Stimulated activated CD8-positive, alpha-beta memory T cell treated with anti-CD3 and anti-CD28 coated beads, Interleukin-4, amount 100 ng/mL, for 1 hour (primary cell): Measurements from ENCODE around the gene LZTS2.

ENCODE experiments used
- DNase-seq, 2 donors: peaks; one replicate each; pipeline ENCODE4 v3.0.0-alpha.2; 2020; ENCODE audit warnings: low read depth in 2 of 2, low spot score in 1 of 2

LZTS2 gene

DNA sequence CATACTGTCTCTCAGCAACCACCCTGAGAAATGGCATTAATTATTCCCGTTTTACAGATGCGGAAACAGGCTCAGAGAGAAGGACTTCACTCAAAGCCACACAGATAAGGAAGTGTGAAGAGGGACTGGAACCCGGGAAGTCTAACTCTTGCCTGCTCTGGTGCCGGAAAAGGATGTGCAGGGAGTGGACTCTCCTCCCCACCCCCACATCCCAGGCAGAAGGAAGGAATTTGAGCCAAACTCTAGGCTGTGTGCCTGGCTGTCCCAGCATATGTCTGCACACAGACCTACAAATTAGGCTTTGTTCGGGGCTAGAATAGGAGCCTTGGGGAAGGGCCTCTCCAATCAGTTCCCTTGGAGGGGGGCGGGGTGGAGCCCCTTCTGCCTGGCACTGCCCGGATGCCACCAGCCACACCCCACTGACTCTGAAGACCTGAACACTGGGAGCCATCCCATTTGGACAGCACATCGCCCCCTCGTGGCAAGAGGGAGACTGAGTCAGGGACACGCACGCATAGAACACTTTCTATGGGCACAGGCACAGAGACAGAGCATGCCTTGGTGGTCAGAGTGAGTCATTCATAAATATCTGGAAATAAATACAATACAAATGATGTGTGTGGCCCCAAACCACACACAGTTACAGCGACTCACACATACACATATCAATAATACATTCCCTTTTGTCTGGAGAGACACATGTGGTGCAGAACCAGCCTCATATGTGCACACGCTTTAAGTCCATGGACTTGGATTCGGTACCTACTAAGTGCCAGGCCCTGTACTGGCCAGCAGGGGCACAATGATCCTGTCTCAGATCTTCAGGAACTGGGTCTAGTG lies 13.1 kb downstream of the LZTS2 start:
- peak in 1 of 2 donors; percentile 61 for DNase-seq

DNA sequence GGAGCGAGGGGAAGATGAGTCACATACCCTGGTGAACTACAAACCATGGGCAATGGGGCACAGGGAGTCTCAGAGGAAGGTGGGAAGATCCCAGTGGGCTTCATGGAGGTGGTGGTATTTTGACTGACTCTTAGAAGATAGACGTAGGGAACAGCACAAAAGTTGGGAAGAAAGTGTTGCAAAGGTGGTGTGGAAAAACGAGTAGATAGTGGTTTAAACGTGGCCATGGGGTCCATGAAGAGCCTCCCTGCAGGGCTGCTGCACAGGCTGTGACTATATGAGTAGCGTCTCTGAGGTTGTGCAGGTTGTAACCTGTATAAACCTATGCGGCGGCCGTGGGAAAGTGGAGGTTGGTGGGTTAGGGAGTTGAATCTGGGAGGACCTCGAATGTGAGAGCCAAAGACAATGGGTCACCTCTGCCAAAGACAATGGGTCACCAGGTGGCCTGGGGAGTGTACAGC lies 13.8 kb downstream of the LZTS2 start:
- DNase-seq: no peak

DNA sequence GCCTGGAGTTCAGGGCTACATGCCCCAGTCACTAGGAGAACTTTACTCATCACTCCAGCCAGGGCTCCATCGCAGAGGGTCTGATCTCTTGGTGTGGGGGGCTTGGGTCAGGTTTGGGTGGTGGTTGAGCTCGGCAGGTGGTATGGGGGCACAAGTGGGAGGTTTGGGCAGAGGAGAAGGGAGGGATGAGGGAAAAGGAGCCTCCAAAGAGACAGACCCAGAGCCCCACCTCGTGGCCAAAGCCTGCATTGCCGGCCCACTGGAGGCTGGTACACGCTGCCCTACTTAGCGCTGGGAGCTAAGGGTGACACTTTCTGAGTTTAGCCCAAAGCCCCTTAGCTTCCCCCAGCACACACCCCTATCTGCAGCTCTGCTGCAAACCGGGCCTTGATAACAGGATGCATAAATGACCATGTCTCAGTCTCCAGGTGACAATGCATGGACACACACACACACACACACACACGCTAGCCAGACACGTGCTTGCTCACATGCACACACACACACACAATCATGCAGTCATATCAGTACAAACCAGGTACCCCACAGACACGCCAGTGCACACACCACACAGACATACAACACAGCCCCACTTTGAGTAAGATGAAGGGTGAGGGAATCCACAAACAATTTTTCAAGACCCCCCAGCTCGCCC lies 14.7 kb downstream of the LZTS2 start:
- peak; percentile 49 to 60 for DNase-seq

DNA sequence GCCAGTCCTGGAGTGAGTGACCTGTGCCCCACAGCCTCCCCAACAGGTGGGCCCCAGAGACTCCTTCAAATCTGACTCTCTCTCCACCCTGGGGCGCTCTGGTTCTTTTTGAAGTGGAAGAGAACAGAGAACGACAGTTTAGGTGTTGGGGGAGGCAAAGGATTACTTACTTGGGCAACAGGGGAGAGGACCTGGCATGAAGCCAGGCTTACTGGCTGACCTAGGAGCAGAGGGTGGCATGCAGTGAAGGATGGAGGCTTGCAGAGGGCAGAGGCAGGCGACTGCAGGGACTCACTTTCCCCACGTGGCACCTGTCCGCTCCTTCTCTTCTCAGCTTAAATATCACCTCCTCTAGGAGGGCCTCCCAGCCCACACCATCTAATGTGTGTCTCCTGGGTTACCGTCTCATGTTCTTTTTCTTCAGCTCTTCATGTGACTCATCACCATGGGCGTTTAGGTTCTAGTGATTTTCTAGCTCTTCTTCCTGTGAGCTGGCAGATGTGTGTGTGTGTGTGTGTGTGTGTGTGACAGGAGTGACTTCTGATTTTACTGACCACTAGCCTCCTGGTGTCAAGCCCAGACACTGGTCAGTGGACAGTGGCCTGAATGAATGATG lies 15.5 kb downstream of the LZTS2 start:
- DNase-seq: no peak

DNA sequence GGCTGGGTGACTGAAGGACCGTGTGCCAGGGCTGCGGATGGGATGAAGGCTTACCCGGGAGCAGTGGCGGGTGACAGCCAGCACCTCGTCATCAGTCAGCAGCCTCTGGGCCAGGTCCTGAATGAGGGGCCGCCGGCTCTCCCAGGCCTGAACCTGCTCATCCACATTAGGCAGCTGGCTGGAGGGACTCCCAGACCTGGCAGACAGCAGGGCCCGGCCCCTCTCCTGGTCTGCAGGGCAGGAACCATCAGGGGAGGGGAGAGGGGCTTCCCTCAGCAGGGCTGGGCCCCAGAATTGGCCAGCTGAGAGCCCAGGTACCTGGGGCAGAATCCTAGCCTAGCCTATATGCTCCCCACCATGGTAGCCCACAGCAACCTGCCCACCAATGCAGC lies 16.0 kb downstream of the LZTS2 start:
- DNase-seq: no peak

DNA sequence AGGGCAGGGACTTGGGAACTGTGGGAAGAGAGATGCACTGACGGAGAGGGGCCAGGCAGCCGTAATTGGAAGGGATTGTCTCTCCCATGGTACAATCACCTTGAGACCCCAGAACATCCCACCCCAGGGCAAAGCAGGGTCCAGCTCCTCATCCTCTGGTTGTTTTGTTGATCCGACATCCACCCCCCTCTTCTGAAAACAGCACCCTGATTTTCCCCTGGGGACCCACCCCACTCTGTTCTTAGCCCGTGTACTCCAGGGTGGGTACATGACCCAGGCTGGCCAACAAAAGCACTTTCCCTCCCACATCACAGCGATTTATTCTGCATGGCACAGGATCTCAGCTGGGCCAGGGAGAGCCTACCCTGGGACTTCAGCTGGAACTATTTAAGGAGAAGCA lies 17.2 kb downstream of the LZTS2 start:
- no peak for DNase-seq

DNA sequence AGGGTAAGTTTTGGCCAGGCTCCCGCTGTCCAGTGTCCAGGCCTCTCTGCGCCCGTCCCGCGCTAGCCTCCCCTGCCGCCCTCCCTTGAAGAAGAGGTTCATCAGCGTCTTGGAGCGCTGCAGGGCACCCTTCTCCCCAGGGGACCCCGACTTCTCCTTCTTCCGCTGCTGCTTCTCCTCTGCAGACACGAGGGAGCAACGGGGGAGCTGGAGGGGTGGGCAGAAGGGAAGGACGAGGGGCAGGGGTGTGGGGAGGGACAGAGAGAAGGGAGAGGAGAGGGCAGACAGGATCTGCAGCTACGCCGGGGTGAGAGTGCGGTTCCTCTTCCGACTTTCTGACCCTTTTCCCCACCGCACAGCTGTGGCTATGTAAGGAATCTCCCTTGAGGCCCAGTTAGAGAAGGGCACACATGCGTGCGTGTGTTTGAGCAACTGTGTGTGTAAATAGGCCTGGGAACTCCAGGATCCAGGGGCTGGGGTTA lies 18.6 kb downstream of the LZTS2 start:
- no peak for DNase-seq

DNA sequence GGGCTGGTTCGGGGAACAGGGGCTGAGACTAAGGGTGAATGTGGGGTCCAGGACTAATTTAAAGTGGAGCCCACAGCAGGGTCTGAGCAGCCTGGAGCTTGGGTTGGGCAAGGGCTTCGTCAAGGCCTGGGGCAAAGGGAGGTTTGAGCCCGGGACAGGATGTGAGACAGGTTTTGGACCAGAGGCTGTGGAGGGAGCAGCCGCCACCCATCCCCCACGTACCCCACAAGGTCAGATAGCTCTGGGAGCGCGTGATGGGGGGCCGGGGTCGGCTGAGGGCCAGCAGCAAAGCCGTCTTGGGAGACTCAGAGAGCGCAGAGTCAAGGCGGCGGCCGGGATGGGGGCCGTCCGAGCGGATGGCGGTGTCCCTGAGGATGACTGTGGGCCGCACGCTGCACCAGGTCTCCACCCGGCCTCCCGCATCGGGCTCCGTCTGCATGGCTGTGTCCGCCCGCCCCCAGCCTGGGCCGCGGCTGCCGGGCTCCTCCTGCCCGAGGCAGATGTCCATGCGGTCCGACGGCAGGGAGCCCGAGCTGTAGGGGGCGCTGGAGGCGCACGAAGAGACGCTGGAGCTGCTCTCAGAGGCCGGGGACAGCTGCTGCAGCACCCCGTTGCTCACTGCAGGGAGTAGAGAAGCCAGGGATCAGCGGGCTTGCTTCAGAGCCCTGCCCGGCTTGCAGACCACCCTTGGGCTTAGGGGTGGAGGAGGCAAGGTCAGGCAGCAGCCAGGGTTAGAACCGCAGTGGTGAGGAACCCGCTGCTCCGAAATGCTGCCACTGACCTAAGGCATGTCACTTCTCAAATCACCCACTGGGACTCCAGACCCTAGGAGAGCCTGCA lies 19.2 kb downstream of the LZTS2 start:
- no peak for DNase-seq

DNA sequence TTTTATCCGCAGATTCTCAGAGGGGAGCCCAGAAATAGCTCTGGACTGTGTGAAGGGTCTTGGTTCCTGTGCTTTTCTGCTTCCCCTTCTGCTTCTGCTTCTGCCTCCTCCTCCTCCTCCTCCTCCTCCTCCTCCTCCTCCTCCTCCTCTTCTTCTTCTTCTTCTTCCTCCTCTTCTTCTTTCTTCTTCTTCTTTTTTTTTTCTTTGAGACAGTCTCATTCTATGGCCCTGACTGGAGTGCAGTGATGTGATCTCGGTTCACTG lies 19.8 kb downstream of the LZTS2 start:
- no peak for DNase-seq

DNA sequence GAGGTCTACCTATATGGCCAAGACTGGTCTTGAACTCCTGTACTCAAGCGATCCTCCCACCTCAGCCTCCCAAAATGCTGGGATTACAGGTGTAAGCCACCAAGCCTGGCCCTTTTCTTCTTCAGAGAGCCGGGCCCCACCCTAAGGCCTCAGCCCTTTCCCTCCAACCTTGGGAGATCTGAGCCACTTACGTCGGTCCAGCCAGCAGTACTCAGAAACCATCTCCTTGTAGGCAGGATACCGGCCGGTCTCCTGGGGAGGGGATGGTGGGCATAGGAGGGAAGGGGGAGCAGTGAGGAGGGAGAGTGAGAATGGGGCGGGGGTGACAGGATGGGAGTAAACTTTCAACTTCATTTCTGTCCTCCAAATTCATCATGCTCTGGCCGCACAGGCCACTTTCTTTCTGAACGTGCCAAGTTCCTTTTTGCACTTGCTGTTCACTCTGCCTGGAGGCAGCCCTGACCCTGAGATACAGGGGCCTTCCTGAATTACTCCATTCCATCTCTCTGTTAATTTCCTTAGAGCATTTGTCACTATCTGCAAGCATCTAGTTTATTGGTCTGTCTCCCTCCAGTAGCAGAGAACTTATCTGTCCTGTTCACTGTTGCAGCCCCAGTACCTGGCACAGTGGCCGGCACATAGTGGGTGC lies 20.9 kb downstream of the LZTS2 start:
- no peak for DNase-seq

DNA sequence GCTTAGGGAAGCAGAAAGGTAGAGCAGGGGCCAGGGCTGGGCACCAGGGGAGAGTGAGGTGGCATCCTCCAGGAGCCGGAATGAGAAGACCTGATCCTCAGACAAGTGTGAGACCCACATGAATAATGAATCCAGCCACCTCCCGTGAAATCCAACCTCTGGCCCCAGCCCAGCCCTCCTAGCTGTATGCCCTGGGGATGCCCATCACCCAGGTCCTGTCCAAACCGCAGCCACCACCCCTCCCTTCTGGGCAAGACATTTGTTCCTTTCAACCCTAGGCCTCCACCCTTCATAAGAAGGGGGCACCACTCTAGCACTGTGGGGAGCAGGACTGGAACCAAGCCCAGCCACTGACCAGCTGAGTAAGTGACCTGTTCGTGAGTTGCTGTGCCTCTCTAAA lies 21.6 kb downstream of the LZTS2 start:
- no peak for DNase-seq

DNA sequence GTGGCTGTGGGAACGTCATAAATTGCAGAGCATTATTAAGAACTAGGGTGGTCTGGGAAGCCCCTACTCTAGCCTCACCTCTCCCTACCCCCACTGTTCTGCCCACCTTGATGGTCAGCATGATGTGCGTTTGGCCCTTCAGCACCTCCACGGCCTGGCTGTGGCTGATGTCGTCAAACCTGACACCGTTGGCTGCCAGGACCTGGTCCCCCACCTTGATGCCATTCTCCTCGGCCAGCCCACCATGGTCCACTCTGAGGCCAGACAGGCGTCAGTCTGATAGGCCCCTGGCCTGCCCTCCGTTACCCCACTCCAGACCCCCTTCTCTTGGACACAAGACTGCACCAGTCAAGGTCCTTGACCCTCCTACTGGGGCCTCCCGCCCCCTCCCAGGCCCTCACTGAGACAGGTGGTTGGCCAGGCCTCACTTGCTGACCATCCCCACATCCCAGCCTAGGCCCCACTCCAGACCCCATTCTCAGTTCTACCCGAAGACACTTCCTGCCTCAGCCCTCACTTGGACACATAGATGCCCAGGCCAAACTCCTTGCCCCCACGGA lies 22.2 kb downstream of the LZTS2 start:
- no peak for DNase-seq

DNA sequence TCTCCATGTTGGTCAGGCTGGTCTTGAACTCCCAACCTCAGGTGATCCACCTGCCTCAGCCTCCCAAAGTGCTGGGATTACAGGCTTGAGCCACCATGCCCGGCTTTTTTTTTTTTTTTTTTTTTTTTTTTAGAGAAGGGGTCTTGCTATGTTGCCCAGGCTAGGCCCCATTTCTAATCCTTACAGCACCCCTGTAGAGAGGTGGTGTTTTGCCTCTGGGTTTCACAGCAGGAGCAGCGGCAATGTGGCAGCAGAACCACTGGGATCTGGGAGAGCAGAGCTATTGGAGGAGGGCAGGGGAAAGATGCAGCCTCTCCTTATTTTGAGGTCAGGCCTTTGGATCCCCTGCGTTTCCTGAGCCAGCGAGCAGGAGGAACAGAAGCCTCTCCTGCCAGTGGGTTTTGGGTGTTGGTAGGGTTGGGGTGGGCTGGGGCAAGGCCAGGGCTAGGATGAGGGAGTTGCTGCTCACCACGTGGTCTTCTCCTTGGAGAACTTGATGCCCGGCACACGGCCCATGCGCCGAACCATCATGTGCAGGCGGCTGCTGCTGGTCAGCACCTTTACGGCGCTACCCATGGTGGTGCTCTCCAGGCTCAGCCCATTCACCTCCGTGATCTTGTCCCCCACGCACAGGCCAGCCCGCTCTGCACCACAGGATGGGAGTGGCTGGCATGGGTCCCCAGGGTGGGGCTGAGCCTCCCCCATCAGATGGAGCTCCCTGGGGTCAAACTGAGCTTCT lies 23.5 kb downstream of the LZTS2 start:
- no peak for DNase-seq

DNA sequence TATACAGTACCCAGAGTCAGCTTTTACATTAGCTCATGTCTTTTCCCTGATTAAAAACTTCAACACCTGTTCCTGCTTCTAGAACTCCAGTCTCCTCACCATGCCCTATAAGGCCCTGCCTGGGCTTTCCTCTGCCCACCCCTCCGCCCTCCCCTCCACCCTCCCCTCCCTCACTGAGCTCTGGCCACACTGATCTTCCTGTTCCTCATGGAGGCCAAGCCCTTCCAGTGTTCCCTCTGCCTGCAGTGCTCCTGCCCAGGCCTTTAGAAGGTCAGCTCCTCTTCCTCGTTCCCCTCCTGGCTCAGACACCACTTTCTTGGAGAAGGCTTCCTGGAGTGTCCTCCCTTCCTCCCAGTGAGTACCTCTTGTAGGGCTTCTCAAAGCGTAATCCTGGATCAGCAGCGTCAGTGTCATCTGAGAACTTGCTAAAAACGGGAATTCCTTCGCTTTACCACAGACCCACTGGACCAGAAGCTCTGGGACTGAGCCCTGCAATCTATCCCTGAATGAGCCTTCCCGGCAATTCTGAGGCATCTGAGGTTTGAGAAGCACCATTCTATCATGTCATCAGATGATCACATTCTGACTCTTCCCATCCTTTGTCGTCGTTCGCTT lies 27.6 kb downstream of the LZTS2 start:
- no peak for DNase-seq

DNA sequence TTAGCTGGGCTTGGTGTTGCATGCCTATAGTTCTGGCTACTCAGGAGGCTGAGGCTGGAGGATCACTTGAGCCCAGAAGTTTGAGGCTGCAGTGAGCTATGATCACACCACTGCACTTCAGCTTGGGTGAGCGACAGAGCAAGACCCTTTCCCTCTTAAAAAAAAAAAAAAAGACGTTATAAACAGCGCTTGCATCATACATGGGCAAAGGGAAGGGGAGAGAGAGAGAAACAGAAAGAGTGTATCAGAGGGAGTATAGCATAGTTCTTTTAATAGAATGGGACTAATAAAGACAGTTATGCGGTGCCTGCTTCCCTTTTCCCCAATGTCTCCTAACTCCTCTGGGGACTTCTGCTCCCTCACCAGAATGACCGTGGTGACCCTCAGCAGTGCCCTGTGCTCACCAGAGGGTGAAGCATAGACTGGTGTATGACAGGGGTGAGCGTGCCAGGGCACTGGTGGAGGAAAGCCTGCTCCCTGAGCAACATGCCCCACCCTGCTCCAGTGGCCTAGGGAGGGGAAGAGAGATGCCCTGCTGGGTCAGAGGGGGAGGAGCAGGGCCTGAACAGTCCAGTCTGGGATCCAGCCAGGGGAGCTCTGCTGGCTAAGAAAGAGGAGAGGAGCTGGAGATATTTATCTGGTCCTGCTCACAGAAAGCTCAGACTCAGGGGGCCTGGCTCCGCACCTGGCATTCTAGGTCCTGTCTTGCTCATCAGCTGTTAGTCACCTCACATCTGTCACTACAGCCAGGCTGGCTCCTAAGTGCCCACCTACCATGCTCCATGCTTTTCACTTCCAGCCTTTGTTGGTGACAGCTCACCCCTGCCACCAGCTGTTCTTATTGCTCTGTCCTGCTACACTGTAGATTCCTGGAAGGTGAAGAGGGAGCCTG lies 29.1 kb downstream of the LZTS2 start:
- no peak for DNase-seq

DNA sequence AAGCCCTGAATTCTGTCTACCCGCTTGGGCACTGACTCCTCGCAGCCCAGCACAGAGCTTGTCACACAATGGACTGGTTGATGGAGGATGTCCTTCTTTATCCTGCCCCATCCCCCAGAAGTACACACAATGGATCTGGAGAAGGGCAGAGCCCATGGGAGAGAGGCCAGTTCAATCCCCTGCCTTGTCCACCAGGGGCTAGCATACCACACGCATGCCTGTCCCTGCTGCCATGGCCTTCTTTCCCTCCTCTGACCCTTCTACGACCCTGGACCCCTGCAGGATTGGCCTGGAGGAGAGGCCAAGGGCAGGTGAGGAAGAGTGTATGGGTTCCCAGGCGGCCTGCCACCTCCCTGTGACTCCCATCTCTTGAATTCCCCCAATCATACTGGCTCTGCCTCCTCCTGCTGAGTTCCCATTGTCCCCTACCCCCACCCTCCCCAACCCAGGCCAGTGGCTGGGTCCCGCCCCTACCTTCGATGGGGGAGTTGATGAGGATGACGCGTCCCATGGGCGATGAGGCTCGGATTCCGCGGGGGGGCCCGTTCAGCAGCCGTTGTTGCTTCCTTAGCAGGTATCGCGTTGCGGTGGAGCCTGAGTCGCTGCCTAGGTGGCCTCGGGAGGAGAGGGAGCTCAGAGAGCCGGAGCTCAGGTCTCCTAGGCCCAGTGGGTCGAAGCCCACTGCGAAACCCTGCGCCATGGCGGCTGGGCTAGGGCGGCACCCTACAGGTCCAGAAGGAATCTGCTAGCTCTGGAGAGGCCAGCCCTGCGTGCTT lies 30.1 kb downstream of the LZTS2 start:
- no peak for DNase-seq

DNA sequence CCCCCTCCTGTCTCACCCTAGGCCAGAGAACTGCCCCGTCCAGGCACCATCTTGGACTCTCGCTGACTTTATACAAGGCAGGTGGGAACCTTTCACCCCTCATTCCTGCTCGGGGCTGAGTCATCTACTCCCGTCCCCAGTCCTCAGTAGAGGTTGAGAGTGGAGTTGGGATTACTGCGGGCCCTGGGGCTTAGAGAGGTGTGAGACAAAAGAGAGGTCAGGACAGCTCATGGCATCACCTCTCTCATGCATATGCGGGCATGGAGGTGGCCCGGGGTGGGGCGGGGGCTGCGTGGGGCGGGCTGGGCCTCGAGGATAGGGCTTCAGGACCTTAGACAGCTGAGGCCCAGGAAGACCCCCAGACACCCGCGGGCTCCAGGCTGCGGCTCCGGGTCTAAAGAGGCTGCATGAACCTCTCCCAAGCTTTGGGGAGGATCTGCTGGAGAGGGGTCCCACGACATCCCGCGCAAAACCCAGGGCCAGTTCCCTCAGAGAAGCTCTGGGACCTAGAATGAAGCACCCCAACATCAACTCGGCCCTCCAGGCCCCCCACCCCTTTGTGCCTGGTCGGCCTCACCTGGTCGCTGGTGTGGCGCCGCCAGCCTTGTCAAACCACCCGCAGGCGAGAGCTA lies 31.0 kb downstream of the LZTS2 start:
- no peak for DNase-seq
